OCI-LY7 (cell line): Measurements from ENCODE around the gene NEBL. TPM values are rescaled to one million over a fixed set of nuclear protein-coding genes. Genes with fewer than 3 reads are reported as not detected.

Source experiments
- BruUV-seq: library from RNA; stranded (reverse); fragments of 400-500 nt; replicated peaks from 2 replicates; lab custom pipeline; 2021; lab: Mats Ljungman, UMichigan
- CTCF ChIA-PET: fragments of 300-600 bp; sonication (Branson Sonifier 250); formaldehyde crosslinking; loops from one replicate; lab custom pipeline; 2022; ENCODE audit warnings: antibody characterized with exemption; ENCODE audit not compliant: unreplicated experiment; lab: Charles Lee
- POLR2A ChIA-PET: fragments of 300-600 bp; sonication (Branson Sonifier 250); formaldehyde crosslinking; loops from one replicate; lab custom pipeline; 2022; ENCODE audit warnings: antibody characterized with exemption; lab: Charles Lee
- DNase-seq: peaks from one replicate; pipeline ENCODE4 v3.0.0-alpha.2; 2015; ENCODE audit warnings: low spot score
- H2AFZ ChIP-seq: fragments of 200-600 bp; sonication (generic), shearing (Covaris generic); 2 replicates; pipeline ENCODE4 v1.6.1; 2014; ENCODE audit warnings: mild to moderate bottlenecking, antibody characterized with exemption, low read length, moderate library complexity
- H3K27ac ChIP-seq: fragments of 200-600 bp; sonication (generic); 2 replicates; pipeline ENCODE4 v1.5.1; 2014; ENCODE audit warnings: mixed run types, low read depth, mild to moderate bottlenecking, moderate library complexity, low read length, inconsistent platforms; ENCODE audit not compliant: poor library complexity, severe bottlenecking
- H3K36me3 ChIP-seq: fragments of 200-600 bp; sonication (generic); 2 replicates; pipeline ENCODE4 v1.6.1; 2014; ENCODE audit warnings: mild to moderate bottlenecking, antibody characterized with exemption, low read length, moderate library complexity, mixed read lengths; ENCODE audit not compliant: insufficient read depth
- H3K4me1 ChIP-seq: fragments of 200-600 bp; sonication (generic); 2 replicates; pipeline ENCODE4 v1.5.1; 2014; ENCODE audit warnings: mild to moderate bottlenecking, low read length; ENCODE audit not compliant: insufficient read depth, poor library complexity, severe bottlenecking
- H3K4me2 ChIP-seq: fragments of 200-600 bp; sonication (generic); 2 replicates; pipeline ENCODE4 v1.6.1; 2014; ENCODE audit warnings: mild to moderate bottlenecking, low read length
- H3K4me3 ChIP-seq: fragments of 200-600 bp; sonication (generic); 2 replicates; pipeline ENCODE4 v1.5.1; 2014; ENCODE audit warnings: mild to moderate bottlenecking, low read depth, low read length; ENCODE audit not compliant: poor library complexity, severe bottlenecking
- H3K79me2 ChIP-seq: fragments of 200-600 bp; sonication (generic); 2 replicates; pipeline ENCODE4 v1.6.1; 2016; ENCODE audit warnings: low read depth, mild to moderate bottlenecking, low read length, moderate library complexity, mixed read lengths; ENCODE audit not compliant: insufficient read depth
- H3K9me2 ChIP-seq: fragments of 200-600 bp; sonication (generic); 2 replicates; pipeline ENCODE4 v1.6.1; 2016; ENCODE audit warnings: mild to moderate bottlenecking, low read length, mixed read lengths; ENCODE audit not compliant: insufficient read depth
- H3K9me3 ChIP-seq: fragments of 200-600 bp; sonication (generic); 2 replicates; pipeline ENCODE4 v1.6.1; 2014; ENCODE audit warnings: mild to moderate bottlenecking, mixed run types, low read length, mixed read lengths
- H4K20me1 ChIP-seq: fragments of 200-600 bp; sonication (generic); 2 replicates; pipeline ENCODE4 v1.6.1; 2014; ENCODE audit warnings: mild to moderate bottlenecking, antibody characterized with exemption, low read length, moderate library complexity, mixed read lengths; ENCODE audit not compliant: insufficient read depth
- CTCF ChIP-seq: fragments of 200-600 bp; sonication (generic); conservative IDR thresholded peaks from 2 replicates; pipeline ENCODE4 v1.5.1; 2014; ENCODE audit warnings: mild to moderate bottlenecking, antibody characterized with exemption, low read length, moderate library complexity, mixed read lengths
- EZH2phosphoT487 ChIP-seq: fragments of 200-600 bp; sonication (generic); IDR thresholded peaks from 2 replicates; pipeline ENCODE4 v1.6.1; 2018; ENCODE audit warnings: low read depth, borderline replicate concordance, mild to moderate bottlenecking, mixed run types, antibody characterized with exemption, low read length, moderate library complexity, mixed read lengths
- intact Hi-C: fragments of 100-400 bp; cut with micrococcal nuclease; formaldehyde crosslinking; loops from one replicate; pipeline ENCODE4 v1.10.0; 2022; ENCODE audit not compliant: unreplicated experiment
- small RNA-seq: library from RNA; depleted of rRNA; stranded (forward); fragments of <200 nt; gene quantifications from one replicate; pipeline ENCODE3, GENCODE V24; 2014
- total RNA-seq, 2 experiments: library from RNA; depleted of rRNA in 1 of 2; stranded (reverse); fragments of >200 nt in 1 of 2; shearing (Covaris generic) in 1 of 2; gene quantifications; 2 replicates each; pipeline ENCODE4 v1.2.3, GENCODE V29; 2014 to 2022

NEBL gene
- total RNA-seq, 2 experiments from 2014 or later: 1.1 TPM; not detected in 1

GRCh38 chr10:20737107-20737506, 160.0 kb downstream of the NEBL start:
- no peaks in the 10 kb centered on the region for H4K20me1 ChIP-seq
- DNase-seq: no peak
- no peaks in the 10 kb centered on the region for H3K9me3 ChIP-seq
- no peak overlapping the region for H3K4me3 ChIP-seq
- H3K4me2 ChIP-seq: no peak overlapping the region
- H3K36me3 ChIP-seq: no peaks in the 10 kb centered on the region
- H3K4me1 ChIP-seq: no peaks in the 10 kb centered on the region
- no peak overlapping the region for H2AFZ ChIP-seq
- H3K79me2 ChIP-seq: no peaks in the 10 kb centered on the region
- BruUV-seq: no TSS peak
- H3K27ac ChIP-seq: no peak overlapping the region
- H3K9me2 ChIP-seq: no peaks in the 10 kb centered on the region; the same call in 1 of the 2 replicates
- ChIA-PET CTCF (no interaction called here), POLR2A (no interaction called here)
- TF ChIP-seq CTCF: no peak
- TF ChIP-seq EZH2phosphoT487: no peak
- intact Hi-C loops: no loop called here

Small RNA genes within 50 kb of the gene (small RNA-seq; reads per million reads assigned to genes)
- gene AL157398.1: not detected
- gene MTND1P21: not detected
